ENCODE measurements around the gene SETD4.

GRCh38 chr21:36030581-36031189 is 29.6 kb downstream of the SETD4 start:
- TF ChIP-seq, protein P1, sequence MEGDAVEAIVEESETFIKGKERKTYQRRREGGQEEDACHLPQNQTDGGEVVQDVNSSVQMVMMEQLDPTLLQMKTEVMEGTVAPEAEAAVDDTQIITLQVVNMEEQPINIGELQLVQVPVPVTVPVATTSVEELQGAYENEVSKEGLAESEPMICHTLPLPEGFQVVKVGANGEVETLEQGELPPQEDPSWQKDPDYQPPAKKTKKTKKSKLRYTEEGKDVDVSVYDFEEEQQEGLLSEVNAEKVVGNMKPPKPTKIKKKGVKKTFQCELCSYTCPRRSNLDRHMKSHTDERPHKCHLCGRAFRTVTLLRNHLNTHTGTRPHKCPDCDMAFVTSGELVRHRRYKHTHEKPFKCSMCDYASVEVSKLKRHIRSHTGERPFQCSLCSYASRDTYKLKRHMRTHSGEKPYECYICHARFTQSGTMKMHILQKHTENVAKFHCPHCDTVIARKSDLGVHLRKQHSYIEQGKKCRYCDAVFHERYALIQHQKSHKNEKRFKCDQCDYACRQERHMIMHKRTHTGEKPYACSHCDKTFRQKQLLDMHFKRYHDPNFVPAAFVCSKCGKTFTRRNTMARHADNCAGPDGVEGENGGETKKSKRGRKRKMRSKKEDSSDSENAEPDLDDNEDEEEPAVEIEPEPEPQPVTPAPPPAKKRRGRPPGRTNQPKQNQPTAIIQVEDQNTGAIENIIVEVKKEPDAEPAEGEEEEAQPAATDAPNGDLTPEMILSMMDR (IDR thresholded peaks at IDR 0.05; ENCODE audit: low read length): no peak
- TF ChIP-seq EZH2 (IDR thresholded peaks at IDR 0.05; ENCODE audit: borderline replicate concordance, low read length): no peak

All from OCI-LY1 (cell line).